Measurements from ENCODE around the gene HMGN1.

Gene HMGN1

GRCh38 chr21:39296891-39297290, 52.0 kb downstream of the HMGN1 start:
- no peak for DNase-seq (ENCODE audit: low read depth)

Data from GM04504 (cell line).